ENCODE results near the gene ATF1.

DNA sequence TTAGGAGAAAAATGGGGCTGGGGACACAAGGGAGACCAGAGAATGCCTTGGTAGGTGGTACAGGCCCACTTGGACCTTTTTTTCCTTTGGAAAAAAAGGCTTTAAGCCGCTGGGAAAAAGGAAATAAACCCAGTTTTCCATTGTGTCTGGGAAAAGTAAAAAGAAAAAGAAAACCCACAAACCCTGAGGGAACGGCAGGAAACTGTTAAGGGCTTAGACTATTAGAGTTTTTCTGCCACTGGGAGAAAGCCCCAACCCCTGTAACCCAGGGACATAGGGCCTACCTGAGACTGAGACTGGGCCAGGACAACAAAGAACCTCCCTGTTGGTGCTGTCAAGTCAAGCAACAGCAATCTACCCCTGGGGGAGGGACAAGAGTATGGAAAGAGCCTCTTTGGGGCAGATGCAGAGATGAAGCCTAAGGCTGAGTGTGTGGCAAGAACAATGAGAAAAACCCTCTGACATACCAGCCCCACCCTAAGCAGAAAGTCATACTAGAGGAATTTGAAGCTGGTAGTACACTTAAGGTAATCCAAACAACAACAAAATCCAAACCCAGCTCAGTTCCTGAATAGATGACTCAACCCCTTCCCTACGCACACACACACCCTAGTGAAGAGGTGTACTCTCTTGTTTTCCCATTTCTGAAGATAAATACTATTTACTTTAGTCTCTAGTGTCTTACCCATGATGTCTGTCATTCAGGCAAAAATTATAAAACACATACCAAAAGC lies 22.8 kb downstream of the ATF1 start:
- TF ChIP-seq EZH2phosphoT487 (IDR thresholded peaks at IDR 0.05; ENCODE audit: borderline replicate concordance, low read length) = no peak
- TF ChIP-seq, protein P1, sequence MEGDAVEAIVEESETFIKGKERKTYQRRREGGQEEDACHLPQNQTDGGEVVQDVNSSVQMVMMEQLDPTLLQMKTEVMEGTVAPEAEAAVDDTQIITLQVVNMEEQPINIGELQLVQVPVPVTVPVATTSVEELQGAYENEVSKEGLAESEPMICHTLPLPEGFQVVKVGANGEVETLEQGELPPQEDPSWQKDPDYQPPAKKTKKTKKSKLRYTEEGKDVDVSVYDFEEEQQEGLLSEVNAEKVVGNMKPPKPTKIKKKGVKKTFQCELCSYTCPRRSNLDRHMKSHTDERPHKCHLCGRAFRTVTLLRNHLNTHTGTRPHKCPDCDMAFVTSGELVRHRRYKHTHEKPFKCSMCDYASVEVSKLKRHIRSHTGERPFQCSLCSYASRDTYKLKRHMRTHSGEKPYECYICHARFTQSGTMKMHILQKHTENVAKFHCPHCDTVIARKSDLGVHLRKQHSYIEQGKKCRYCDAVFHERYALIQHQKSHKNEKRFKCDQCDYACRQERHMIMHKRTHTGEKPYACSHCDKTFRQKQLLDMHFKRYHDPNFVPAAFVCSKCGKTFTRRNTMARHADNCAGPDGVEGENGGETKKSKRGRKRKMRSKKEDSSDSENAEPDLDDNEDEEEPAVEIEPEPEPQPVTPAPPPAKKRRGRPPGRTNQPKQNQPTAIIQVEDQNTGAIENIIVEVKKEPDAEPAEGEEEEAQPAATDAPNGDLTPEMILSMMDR (IDR thresholded peaks at IDR 0.05; ENCODE audit: low read depth, low read length, poor library complexity, severe bottlenecking) = no peak

Data from DOHH2 (cell line).